Measurements from ENCODE around the gene SEC61G. TPM values are rescaled to one million over a fixed set of nuclear protein-coding genes. Genes with fewer than 3 reads are reported as not detected.

Gene SEC61G
- total RNA-seq, 4 donors from 2014 or later = 55.3 to 172 (median 118) TPM

DNA sequence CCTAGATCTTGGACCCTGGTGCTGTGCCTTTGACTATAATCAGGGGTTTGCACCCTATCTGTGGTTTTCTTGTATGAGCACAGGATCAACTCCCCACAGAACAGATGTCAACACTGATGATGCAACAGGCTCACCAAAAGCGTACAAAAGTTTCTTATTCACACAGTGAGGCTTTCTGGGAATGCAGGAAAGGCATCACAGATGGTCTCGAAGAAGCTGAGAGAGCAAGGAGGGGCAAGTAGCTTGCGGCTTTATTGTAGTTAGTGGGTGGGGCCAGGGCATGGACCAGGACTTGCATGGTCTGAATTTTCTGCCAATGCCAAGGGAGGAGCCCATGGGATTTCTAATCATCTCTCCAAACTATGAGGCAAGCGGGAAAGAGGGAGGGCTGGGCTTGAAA lies 46.2 kb downstream of the SEC61G start:
- Histone ChIP-seq H3K36me3 (no peaks in the 10 kb centered on the region), H3K4me1 (no peaks in the 10 kb centered on the region), H3K4me3 (no peak overlapping the region), H3K27me3 (no peaks in the 10 kb centered on the region), H3K9me3 (peaks cover 0 to 7% (median 0%) of the 10 kb centered on the region in 4 donors), H3K27ac (no peak overlapping the region)
- TF ChIP-seq, protein P1, sequence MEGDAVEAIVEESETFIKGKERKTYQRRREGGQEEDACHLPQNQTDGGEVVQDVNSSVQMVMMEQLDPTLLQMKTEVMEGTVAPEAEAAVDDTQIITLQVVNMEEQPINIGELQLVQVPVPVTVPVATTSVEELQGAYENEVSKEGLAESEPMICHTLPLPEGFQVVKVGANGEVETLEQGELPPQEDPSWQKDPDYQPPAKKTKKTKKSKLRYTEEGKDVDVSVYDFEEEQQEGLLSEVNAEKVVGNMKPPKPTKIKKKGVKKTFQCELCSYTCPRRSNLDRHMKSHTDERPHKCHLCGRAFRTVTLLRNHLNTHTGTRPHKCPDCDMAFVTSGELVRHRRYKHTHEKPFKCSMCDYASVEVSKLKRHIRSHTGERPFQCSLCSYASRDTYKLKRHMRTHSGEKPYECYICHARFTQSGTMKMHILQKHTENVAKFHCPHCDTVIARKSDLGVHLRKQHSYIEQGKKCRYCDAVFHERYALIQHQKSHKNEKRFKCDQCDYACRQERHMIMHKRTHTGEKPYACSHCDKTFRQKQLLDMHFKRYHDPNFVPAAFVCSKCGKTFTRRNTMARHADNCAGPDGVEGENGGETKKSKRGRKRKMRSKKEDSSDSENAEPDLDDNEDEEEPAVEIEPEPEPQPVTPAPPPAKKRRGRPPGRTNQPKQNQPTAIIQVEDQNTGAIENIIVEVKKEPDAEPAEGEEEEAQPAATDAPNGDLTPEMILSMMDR (IDR thresholded peaks at IDR 0.05) = no peak
- TF ChIP-seq POLR2A (IDR thresholded peaks at IDR 0.05) = no peak
- no peak for DNase-seq

- no peak overlapping the region for H3K27ac ChIP-seq
- DNase-seq = no peak
- no peaks in the 10 kb centered on the region for H3K27me3 ChIP-seq
- H3K4me1 ChIP-seq = no peaks in the 10 kb centered on the region
- peaks cover 0 to 7% (median 0%) of the 10 kb centered on the region in 4 donors for H3K9me3 ChIP-seq
- TF ChIP-seq, protein P1 (IDR thresholded peaks at IDR 0.05) = no peak
- no peak for TF ChIP-seq POLR2A (IDR thresholded peaks at IDR 0.05)
- no peak overlapping the region for H3K4me3 ChIP-seq
- H3K36me3 ChIP-seq = no peaks in the 10 kb centered on the region
These were observed 47.0 kb downstream of the SEC61G start for GRCh38 chr7:54711900-54712595.

GRCh38 chr7:54709283-54709682 lies 49.7 kb downstream of the SEC61G start:
- no peaks in the 10 kb centered on the region for H3K36me3 ChIP-seq
- H3K4me3 ChIP-seq = no peak overlapping the region
- DNase-seq = no peak
- TF ChIP-seq, protein P1 (IDR thresholded peaks at IDR 0.05) = no peak
- no peaks in the 10 kb centered on the region for H3K27me3 ChIP-seq
- H3K27ac ChIP-seq = no peak overlapping the region
- peaks cover 0 to 7% (median 0%) of the 10 kb centered on the region in 4 donors for H3K9me3 ChIP-seq
- H3K4me1 ChIP-seq = no peaks in the 10 kb centered on the region

GRCh38 chr7:54705436-54705835 lies 53.6 kb downstream of the SEC61G start:
- Histone ChIP-seq H3K4me1 (no peaks in the 10 kb centered on the region), H3K9me3 (no peaks in the 10 kb centered on the region), H3K4me3 (no peak overlapping the region), H3K36me3 (no peaks in the 10 kb centered on the region), H3K27ac (no peak overlapping the region), H3K27me3 (no peaks in the 10 kb centered on the region)
- DNase-seq = no peak
- TF ChIP-seq, protein P1 (IDR thresholded peaks at IDR 0.05) = no peak
- TF ChIP-seq POLR2A (IDR thresholded peaks at IDR 0.05) = no peak

- no peak overlapping the region for H3K27ac ChIP-seq
- no peaks in the 10 kb centered on the region for H3K36me3 ChIP-seq
- H3K9me3 ChIP-seq = no peaks in the 10 kb centered on the region
- no peak overlapping the region for H3K4me3 ChIP-seq
- H3K27me3 ChIP-seq = no peaks in the 10 kb centered on the region
- no peak for DNase-seq
- no peaks in the 10 kb centered on the region for H3K4me1 ChIP-seq
- no peak for TF ChIP-seq POLR2A (IDR thresholded peaks at IDR 0.05)
- TF ChIP-seq, protein P1 (IDR thresholded peaks at IDR 0.05) = no peak
These were observed 54.2 kb downstream of the SEC61G start for GRCh38 chr7:54704851-54705250.

Other genes with a start within 250 kb of the SEC61G start
- 1 to 10 TPM in 1 of 4 donors, not detected in 3; 2.5 TPM for gene VSTM2A, start 216.8 kb downstream of the SEC61G start, total RNA-seq

Measured in Peyer's patch (tissue), 4 donors.